Adrenal gland (tissue), 5 donors: ENCODE data around the gene SNX1.

ENCODE experiments used
- POLR2A ChIP-seq, 2 donors: fragments of 450-650 bp; IDR thresholded peaks; one replicate each; pipeline ENCODE4 v1.6.1; 2017; ENCODE audit warnings: antibody characterized with exemption in 2 of 2, mild to moderate bottlenecking in 2 of 2, moderate library complexity in 1 of 2
- TF ChIP-seq, protein P1 (sequence below), 6 experiments: fragments of 450-650 bp in 4 of 6; fragments of 200-600 bp in 2 of 6; sonication (generic) in 1 of 6; IDR thresholded peaks; 1 replicate in 5 of 6; 2 replicates in 1 of 6; pipeline versions ENCODE4 v1.5.1 to v1.8.0; 2016 to 2021; ENCODE audit warnings: antibody characterized with exemption in 6 of 6, mild to moderate bottlenecking in 2 of 6, moderate library complexity in 1 of 6
- donor health status: DM: no; HTN: no; CAD: no.

DNA sequence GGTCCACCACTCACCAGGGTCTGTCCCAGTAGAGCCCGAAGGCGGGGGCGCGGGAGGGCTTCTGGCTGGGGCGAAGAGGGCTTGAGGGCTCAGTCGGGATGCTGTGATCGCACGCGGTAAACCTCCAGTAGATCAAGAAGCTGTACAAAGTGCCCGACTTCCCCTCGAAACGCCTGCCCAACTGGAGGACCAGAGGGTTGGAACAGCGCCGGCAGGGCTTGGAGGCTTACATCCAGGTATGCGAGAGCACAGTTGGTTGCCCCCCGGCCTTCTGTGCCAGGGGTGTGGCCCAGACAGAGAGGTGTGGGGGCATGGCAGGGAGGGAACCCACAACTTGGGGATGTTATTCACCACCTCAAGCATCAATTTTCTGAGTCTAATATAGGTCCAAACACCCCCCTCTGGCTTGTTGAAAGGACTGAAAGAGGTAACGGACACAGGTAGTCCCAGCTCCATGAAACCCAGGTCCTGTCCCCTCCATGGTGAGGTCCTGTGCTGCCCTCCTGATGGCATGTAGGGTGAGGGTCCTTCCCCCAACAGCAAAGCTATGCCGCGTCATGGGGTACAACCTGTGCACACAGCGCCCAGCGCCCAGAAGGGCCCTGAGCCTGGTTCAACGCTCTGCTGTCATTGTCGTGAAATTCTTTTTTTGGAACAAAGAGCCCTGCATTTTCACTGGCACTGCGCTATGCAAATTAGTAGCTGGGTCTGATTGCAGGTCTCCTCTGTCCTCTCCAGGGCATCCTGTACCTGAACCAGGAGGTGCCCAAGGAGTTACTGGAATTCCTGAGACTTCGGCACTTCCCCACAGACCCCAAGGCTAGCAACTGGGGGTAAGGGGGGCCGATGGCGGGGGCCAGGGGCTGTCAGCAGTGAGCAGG lies 57.0 kb downstream of the SNX1 start:
- TF ChIP-seq, protein P1, sequence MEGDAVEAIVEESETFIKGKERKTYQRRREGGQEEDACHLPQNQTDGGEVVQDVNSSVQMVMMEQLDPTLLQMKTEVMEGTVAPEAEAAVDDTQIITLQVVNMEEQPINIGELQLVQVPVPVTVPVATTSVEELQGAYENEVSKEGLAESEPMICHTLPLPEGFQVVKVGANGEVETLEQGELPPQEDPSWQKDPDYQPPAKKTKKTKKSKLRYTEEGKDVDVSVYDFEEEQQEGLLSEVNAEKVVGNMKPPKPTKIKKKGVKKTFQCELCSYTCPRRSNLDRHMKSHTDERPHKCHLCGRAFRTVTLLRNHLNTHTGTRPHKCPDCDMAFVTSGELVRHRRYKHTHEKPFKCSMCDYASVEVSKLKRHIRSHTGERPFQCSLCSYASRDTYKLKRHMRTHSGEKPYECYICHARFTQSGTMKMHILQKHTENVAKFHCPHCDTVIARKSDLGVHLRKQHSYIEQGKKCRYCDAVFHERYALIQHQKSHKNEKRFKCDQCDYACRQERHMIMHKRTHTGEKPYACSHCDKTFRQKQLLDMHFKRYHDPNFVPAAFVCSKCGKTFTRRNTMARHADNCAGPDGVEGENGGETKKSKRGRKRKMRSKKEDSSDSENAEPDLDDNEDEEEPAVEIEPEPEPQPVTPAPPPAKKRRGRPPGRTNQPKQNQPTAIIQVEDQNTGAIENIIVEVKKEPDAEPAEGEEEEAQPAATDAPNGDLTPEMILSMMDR (IDR thresholded peaks at IDR 0.05): no peak
- no peak for TF ChIP-seq POLR2A (IDR thresholded peaks at IDR 0.05)
